Thyroid gland (tissue), 4 donors: ENCODE data around the gene C20orf204. TPM values are rescaled to one million over a fixed set of nuclear protein-coding genes. Genes with fewer than 3 reads are reported as not detected.

Source experiments
- DNase-seq, 2 donors: peaks; one replicate each; pipeline ENCODE4 v3.0.0-alpha.2; 2019
- H3K27ac ChIP-seq, 3 donors: fragments of 200-600 bp; sonication (generic); 1 replicate in 2 of 3; 2 replicates in 1 of 3; pipeline ENCODE4 v1.5.1; 2016 to 2019; ENCODE audit warnings: mild to moderate bottlenecking in 1 of 3, moderate library complexity in 1 of 3
- H3K27me3 ChIP-seq: fragments of 200-600 bp; sonication (generic); one replicate; pipeline ENCODE4 v1.5.1; 2019
- H3K36me3 ChIP-seq, 2 donors: fragments of 200-600 bp; sonication (generic); one replicate each; pipeline ENCODE4 v1.5.1; 2016 to 2019
- H3K4me1 ChIP-seq, 2 donors: fragments of 200-600 bp; sonication (generic); one replicate each; pipeline ENCODE4 v1.5.1; 2017 to 2019
- H3K4me3 ChIP-seq, 3 donors: fragments of 200-600 bp; sonication (generic); replicated peaks in 1 of 3; 1 replicate in 2 of 3; 2 replicates in 1 of 3; pipeline ENCODE4 v1.5.1; 2016; ENCODE audit warnings: mild to moderate bottlenecking in 1 of 3
- H3K9me3 ChIP-seq: fragments of 200-600 bp; sonication (generic); one replicate; pipeline ENCODE4 v1.5.1; 2017
- CTCF ChIP-seq, 6 experiments: fragments of 200-600 bp in 3 of 6; fragments of 450-650 bp in 3 of 6; sonication (generic) in 3 of 6; IDR thresholded peaks; one replicate each; pipeline ENCODE4 v1.5.1; 2016 to 2019; ENCODE audit warnings: antibody characterized with exemption in 6 of 6, mild to moderate bottlenecking in 2 of 6, inconsistent platforms in 1 of 6, moderate library complexity in 1 of 6
- POLR2A ChIP-seq, 2 donors: fragments of 450-650 bp; IDR thresholded peaks; one replicate each; pipeline ENCODE4 v1.6.1; 2017; ENCODE audit warnings: antibody characterized with exemption in 2 of 2, mild to moderate bottlenecking in 2 of 2, moderate library complexity in 1 of 2
- WGBS, 2 donors: methylation state at CpG; one replicate each; pipeline ENCODE4 v1.1.5; 2017; 5-methylcytosine and 5-hydroxymethylcytosine counted together
- intact Hi-C: fragments of 100-400 bp; cut with DNase I; formaldehyde crosslinking; loops from one replicate; pipeline ENCODE4 v1.15.1; 2023
- total RNA-seq, 4 donors: library from RNA; depleted of rRNA; stranded (reverse); fragments of >200 nt; gene quantifications; one replicate each; pipeline ENCODE4 v1.2.3, GENCODE V29; 2016

C20orf204 gene
- total RNA-seq, 4 donors from 2014 or later, result 0.11 to 2.6 (median 0.59) TPM

- TF ChIP-seq POLR2A (IDR thresholded peaks at IDR 0.05) (no peak), CTCF (IDR thresholded peaks at IDR 0.05) (no peak)
- no peak for DNase-seq
- Histone ChIP-seq H3K9me3 (no peaks in the 10 kb centered on the region), H3K4me3 (no peak overlapping the region), H3K27ac (no peak overlapping the region), H3K4me1 (no peaks in the 10 kb centered on the region), H3K36me3 (peaks cover 80 to 82% of the 10 kb centered on the region in 2 donors), H3K27me3 (no peaks in the 10 kb centered on the region)
- intact Hi-C loops, result no loop called here
- 83 to 85% methylated on average over 11 to 15 of the region's 17 CpGs for WGBS, 2 donors
Observed at GRCh38 chr20:64024141-64024990, 11.6 kb upstream of the C20orf204 start.

GRCh38 chr20:64025101-64025825 lies 10.7 kb upstream of the C20orf204 start:
- intact Hi-C loops, result no loop called here
- no peaks in the 10 kb centered on the region for H3K4me1 ChIP-seq
- no peak overlapping the region for H3K27ac ChIP-seq
- H3K4me3 ChIP-seq, result no peak overlapping the region
- H3K9me3 ChIP-seq, result no peaks in the 10 kb centered on the region
- TF ChIP-seq POLR2A (IDR thresholded peaks at IDR 0.05) (no peak), CTCF (IDR thresholded peaks at IDR 0.05) (no peak)
- peaks cover 82 to 84% of the 10 kb centered on the region in 2 donors for H3K36me3 ChIP-seq
- no peak for DNase-seq
- no peaks in the 10 kb centered on the region for H3K27me3 ChIP-seq
- WGBS, 2 donors, result 92 to 95% methylated on average over 18 of the region's 18 CpGs

DNA sequence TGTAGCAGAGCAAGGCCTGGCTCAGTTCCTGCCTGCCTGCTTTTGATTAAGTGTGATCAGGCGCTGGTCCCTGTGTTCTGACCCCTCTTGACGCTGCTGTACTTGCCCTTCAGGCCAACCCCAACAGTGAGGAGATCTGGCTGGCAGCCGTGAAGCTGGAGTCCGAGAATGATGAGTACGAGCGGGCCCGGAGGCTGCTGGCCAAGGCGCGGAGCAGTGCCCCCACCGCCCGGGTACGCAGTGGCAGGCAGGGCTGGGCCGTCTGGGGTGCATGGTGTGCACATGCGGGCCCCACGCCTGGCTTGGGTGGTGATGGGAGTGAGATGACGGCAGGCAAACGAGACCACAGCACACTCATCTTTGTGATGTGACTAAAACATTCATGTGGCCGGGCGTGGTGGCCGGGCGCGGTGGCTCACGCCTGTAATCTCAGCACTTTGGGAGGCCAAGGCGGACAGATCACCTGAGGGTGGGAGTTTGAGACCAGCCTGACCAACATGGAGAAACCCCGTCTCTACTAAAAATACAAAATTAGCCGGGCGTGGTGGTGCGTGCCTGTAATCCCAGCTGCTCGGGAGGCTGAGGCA lies 10.1 kb upstream of the C20orf204 start:
- no peak overlapping the region for H3K4me3 ChIP-seq
- no peaks in the 10 kb centered on the region for H3K4me1 ChIP-seq
- TF ChIP-seq CTCF (IDR thresholded peaks at IDR 0.05) (no peak), POLR2A (IDR thresholded peaks at IDR 0.05) (no peak)
- no peaks in the 10 kb centered on the region for H3K27me3 ChIP-seq
- no peak for DNase-seq
- WGBS, 2 donors, result 95 to 96% methylated on average over 21 to 29 of the region's 29 CpGs
- H3K27ac ChIP-seq, result no peak overlapping the region
- no peaks in the 10 kb centered on the region for H3K9me3 ChIP-seq
- peaks cover 86 to 88% of the 10 kb centered on the region in 2 donors for H3K36me3 ChIP-seq
- intact Hi-C loops, result no loop called here

GRCh38 chr20:64027981-64028685 lies 7.8 kb upstream of the C20orf204 start:
- Histone ChIP-seq H3K4me3 (no peak overlapping the region), H3K9me3 (no peaks in the 10 kb centered on the region), H3K36me3 (peaks cover 81 to 91% of the 10 kb centered on the region in 2 donors), H3K4me1 (no peaks in the 10 kb centered on the region), H3K27ac (no peak overlapping the region), H3K27me3 (no peaks in the 10 kb centered on the region)
- DNase-seq, result no peak
- no peak for TF ChIP-seq POLR2A (IDR thresholded peaks at IDR 0.05)
- TF ChIP-seq CTCF (IDR thresholded peaks at IDR 0.05), result no peak
- intact Hi-C loops, result no loop called here
- 96% methylated on average over 10 to 15 of the region's 24 CpGs for WGBS, 2 donors
